ENCODE data around the gene CD8B2. TPM values are rescaled to one million over a fixed set of nuclear protein-coding genes. Genes with fewer than 3 reads are reported as not detected.
"Not testable (repeated sequence)": the region's sequence is repeated elsewhere in the genome, so short reads cannot be mapped to it uniquely, and the experiment has no call there.

The CD8B2 gene
- total RNA-seq (not detected), polyA plus RNA-seq (under 1 TPM in 1 of 3 donors, not detected in 2; 0.01 TPM)
- long read RNA-seq, donor 1, result 0 reads
- long read RNA-seq, donor 2, result 0 reads

GRCh38 chr2:106486551-106487385, at the start of gene CD8B2:
Gene CD8B2 (plus strand): TSS chr2:106487364. CDS start chr2:106487427, 63 bp downstream.
- H3K27ac ChIP-seq; intact Hi-C loops (cut with DNase I); H3K27me3 ChIP-seq (ENCODE audit: insufficient read depth in 3 of 3, low read length in 2 of 3); H3K4me1 ChIP-seq; H3K36me3 ChIP-seq (ENCODE audit: insufficient read depth in 1 of 2, low read depth in 1 of 2); DNase-seq; H3K9me3 ChIP-seq: not testable (repeated sequence)
- 31 to 46% (median 38%) methylated on average over 15 to 29 of the region's 39 CpGs for WGBS, 3 donors
- H3K4me3 ChIP-seq, result peak within 1 kb of the TSS; percentile 39
- ATAC-seq, result peak in 1 of 4 donors; percentile 16

GRCh38 chr2:106461882-106462281, 25.3 kb upstream of the CD8B2 start:
- DNase-seq, result peak in 1 of 2 donors; percentile 19
- intact Hi-C loops (cut with DNase I); H3K4me1 ChIP-seq; H3K9me3 ChIP-seq; ATAC-seq; H3K4me3 ChIP-seq; H3K36me3 ChIP-seq (ENCODE audit: insufficient read depth in 1 of 2, low read depth in 1 of 2); H3K27ac ChIP-seq; H3K27me3 ChIP-seq (ENCODE audit: insufficient read depth in 3 of 3, low read length in 2 of 3): not testable (repeated sequence)
- WGBS, 3 donors, result 59 to 72% (median 60%) methylated on average over 10 of the region's 10 CpGs

- H3K9me3 ChIP-seq; H3K4me1 ChIP-seq; ATAC-seq; DNase-seq; H3K27ac ChIP-seq; H3K4me3 ChIP-seq; H3K36me3 ChIP-seq (ENCODE audit: insufficient read depth in 1 of 2, low read depth in 1 of 2); H3K27me3 ChIP-seq (ENCODE audit: insufficient read depth in 3 of 3, low read length in 2 of 3): not testable (repeated sequence)
- intact Hi-C loops (cut with DNase I), result loop anchor here in 1 of 2 donors (5.0 kb wide), 1 partner anchor 360 kb away; no protein-coding TSS in a partner anchor
- WGBS, 3 donors, result 94 to 95% (median 95%) methylated on average over 37 to 46 of the region's 49 CpGs
Observed at GRCh38 chr2:106467516-106467915, 19.6 kb upstream of the CD8B2 start.

- H3K27ac ChIP-seq; H3K4me1 ChIP-seq; H3K27me3 ChIP-seq (ENCODE audit: insufficient read depth in 3 of 3, low read length in 2 of 3); DNase-seq; H3K9me3 ChIP-seq; H3K36me3 ChIP-seq (ENCODE audit: insufficient read depth in 1 of 2, low read depth in 1 of 2); ATAC-seq; H3K4me3 ChIP-seq: not testable (repeated sequence)
- 96 to 97% (median 97%) methylated on average over 45 of the region's 45 CpGs for WGBS, 3 donors
- intact Hi-C loops (cut with DNase I), result loop anchor here in 1 of 2 donors (5.0 kb wide), 1 partner anchor 361 kb away; no protein-coding TSS in a partner anchor
Observed at GRCh38 chr2:106468107-106468506, 19.1 kb upstream of the CD8B2 start, which contains the start of gene RGPD3. Gene RGPD3 (minus strand): TSS chr2:106468413. CDS start chr2:106468288, 125 bp downstream.

- H3K27me3 ChIP-seq (ENCODE audit: insufficient read depth in 3 of 3, low read length in 2 of 3); H3K4me3 ChIP-seq; H3K36me3 ChIP-seq (ENCODE audit: insufficient read depth in 1 of 2, low read depth in 1 of 2); H3K4me1 ChIP-seq; H3K9me3 ChIP-seq; intact Hi-C loops (cut with DNase I); H3K27ac ChIP-seq: not testable (repeated sequence)
- TF ChIP-seq CTCF (IDR thresholded peaks at IDR 0.05), result peak; percentile 43
- ATAC-seq (peak; percentile 50 to 83 (median 65)), DNase-seq (peak; percentile 35 to 58)
- 0 to 3% (median 1%) methylated on average over 4 of the region's 4 CpGs for WGBS, 3 donors
Observed at GRCh38 chr2:106470658-106471057, 16.5 kb upstream of the CD8B2 start.

GRCh38 chr2:106477647-106478046, 9.5 kb upstream of the CD8B2 start:
- ATAC-seq; H3K4me1 ChIP-seq; H3K27me3 ChIP-seq (ENCODE audit: insufficient read depth in 3 of 3, low read length in 2 of 3); DNase-seq; H3K27ac ChIP-seq; H3K36me3 ChIP-seq (ENCODE audit: insufficient read depth in 1 of 2, low read depth in 1 of 2); H3K4me3 ChIP-seq; H3K9me3 ChIP-seq; intact Hi-C loops (cut with DNase I): not testable (repeated sequence)
- 59 to 69% (median 62%) methylated on average over 1 of the region's 4 CpGs for WGBS, 3 donors

- H3K27ac ChIP-seq; H3K9me3 ChIP-seq; intact Hi-C loops (cut with DNase I); H3K27me3 ChIP-seq (ENCODE audit: insufficient read depth in 3 of 3, low read length in 2 of 3); H3K4me3 ChIP-seq; DNase-seq; H3K36me3 ChIP-seq (ENCODE audit: insufficient read depth in 1 of 2, low read depth in 1 of 2); H3K4me1 ChIP-seq; ATAC-seq: not testable (repeated sequence)
- WGBS, 3 donors, result no CpG with 5 or more reads among the region's 1 CpG
Observed at GRCh38 chr2:106479563-106479962, 7.6 kb upstream of the CD8B2 start.

GRCh38 chr2:106487386-106488191, 425 bp downstream of the CD8B2 start:
- H3K9me3 ChIP-seq; H3K4me1 ChIP-seq; H3K36me3 ChIP-seq (ENCODE audit: insufficient read depth in 1 of 2, low read depth in 1 of 2); intact Hi-C loops (cut with DNase I); H3K27ac ChIP-seq; H3K27me3 ChIP-seq (ENCODE audit: insufficient read depth in 3 of 3, low read length in 2 of 3); DNase-seq: not testable (repeated sequence)
- peak overlapping the region; percentile 39 for H3K4me3 ChIP-seq
- ATAC-seq, result peak; percentile 27 to 74 (median 56)
- WGBS, 3 donors, result 8 to 12% (median 10%) methylated on average over 32 to 44 of the region's 44 CpGs

- H3K4me3 ChIP-seq; intact Hi-C loops (cut with DNase I); H3K9me3 ChIP-seq; H3K4me1 ChIP-seq; DNase-seq; H3K36me3 ChIP-seq (ENCODE audit: insufficient read depth in 1 of 2, low read depth in 1 of 2); H3K27ac ChIP-seq; H3K27me3 ChIP-seq (ENCODE audit: insufficient read depth in 3 of 3, low read length in 2 of 3); ATAC-seq: not testable (repeated sequence)
- WGBS, 3 donors, result 66 to 88% (median 75%) methylated on average over 6 of the region's 6 CpGs
Observed at GRCh38 chr2:106489701-106490100, 2.5 kb downstream of the CD8B2 start.

- H3K4me3 ChIP-seq; ATAC-seq; H3K27ac ChIP-seq; H3K36me3 ChIP-seq (ENCODE audit: insufficient read depth in 1 of 2, low read depth in 1 of 2); H3K27me3 ChIP-seq (ENCODE audit: insufficient read depth in 3 of 3, low read length in 2 of 3); H3K4me1 ChIP-seq; DNase-seq; intact Hi-C loops (cut with DNase I); H3K9me3 ChIP-seq: not testable (repeated sequence)
- WGBS, 3 donors, result 62 to 78% (median 68%) methylated on average over 6 of the region's 6 CpGs
Observed at GRCh38 chr2:106492399-106492798, 5.2 kb downstream of the CD8B2 start.
